ENCODE data around the gene ZNF205.

ZNF205 gene

DNA sequence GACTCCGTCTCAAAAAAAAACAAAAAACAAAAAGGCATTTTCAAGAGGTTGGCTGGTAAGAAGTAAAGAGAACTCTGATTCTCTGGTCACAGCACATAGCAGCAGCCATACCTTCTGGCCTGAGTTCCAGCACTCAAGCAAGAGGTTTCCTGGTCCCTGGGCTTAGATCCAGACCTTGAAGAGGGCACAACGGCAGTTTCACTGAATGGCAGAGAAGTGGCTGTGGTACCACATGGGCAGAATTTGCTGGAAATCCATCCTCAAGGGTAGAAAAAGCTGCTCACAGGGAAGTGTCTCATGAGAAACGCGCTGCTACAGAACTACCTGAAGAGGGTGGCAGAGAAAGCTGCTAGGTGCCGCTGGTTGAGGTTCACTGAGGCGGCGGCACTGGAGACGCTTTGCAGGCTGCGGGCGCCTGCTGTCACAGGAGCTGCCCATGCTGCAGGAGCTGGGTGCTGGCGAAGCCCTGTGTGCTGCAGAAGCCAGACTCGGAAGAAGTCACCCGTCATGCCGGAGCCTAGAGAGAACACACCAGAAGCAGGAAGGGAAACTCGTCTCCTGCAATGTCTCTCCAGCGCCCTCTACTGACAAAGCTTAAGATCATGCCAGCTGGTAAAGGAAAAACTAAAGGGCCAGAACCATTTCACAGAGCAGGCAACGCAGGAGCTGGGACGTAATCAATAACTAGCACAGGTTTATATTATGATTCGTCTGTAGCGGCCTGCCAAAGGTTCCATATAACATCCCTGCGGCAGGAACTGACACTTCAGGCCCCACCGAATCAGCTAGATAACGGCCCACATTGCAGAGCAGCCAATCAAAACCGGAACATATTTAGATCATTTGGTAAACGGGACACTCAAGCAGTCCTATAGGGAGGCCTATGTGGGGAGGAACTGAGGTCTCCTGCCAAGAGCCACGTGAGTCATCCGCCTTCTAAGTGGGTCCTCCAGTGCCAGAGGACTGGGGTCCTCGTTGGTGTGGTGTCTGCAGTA is 17.0 kb downstream of the ZNF205 start:
- peak; percentile 90 for TF ChIP-seq CTCF (IDR thresholded peaks at IDR 0.05)

DNA sequence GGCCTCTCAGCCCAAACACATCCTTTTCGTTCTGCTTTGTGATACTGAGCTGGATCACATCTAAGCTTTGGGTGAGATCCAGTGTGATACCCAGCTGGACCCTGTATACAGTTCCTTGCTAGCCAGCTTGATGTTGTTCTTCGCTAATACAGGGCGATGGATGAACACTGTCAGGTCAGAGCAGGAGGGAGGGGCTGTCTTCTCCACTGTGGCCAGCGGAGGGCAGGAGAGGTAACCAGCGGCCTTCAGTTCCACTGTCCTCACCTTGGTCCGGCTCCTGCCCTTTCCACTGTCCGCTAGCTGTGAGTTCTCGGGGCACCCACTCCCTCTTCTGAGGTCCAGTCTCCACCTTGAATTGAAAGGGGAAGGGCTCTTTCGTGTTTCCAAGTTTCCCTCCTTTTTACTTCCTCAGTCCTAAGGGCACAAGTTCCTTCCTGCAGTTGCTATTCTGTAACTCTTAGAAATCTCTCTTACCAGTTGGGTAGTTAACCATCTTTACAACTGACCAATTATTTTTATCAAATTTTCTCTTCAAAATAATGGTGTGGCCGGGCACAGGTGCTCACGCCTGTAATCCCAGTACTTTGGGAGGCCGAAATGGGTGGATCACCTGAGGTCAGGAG is 19.5 kb downstream of the ZNF205 start:
- TF ChIP-seq CTCF (IDR thresholded peaks at IDR 0.05) = peak; percentile 46

GRCh38 chr16:3133844-3134243 is 21.5 kb downstream of the ZNF205 start:
- TF ChIP-seq CTCF (IDR thresholded peaks at IDR 0.05) = no peak

GRCh38 chr16:3134338-3135125 is 22.1 kb downstream of the ZNF205 start, which contains the start of gene ZNF213:
TSS of gene ZNF213 (plus strand) at chr16:3135029. CDS start at chr16:3137281, 2,252 bp downstream.
- TF ChIP-seq CTCF (IDR thresholded peaks at IDR 0.05) = no peak

- TF ChIP-seq CTCF (IDR thresholded peaks at IDR 0.05) = no peak
These were observed 22.8 kb downstream of the ZNF205 start for GRCh38 chr16:3135126-3135715.

GRCh38 chr16:3137267-3137666 is 24.9 kb downstream of the ZNF205 start:
- TF ChIP-seq CTCF (IDR thresholded peaks at IDR 0.05) = no peak

DNA sequence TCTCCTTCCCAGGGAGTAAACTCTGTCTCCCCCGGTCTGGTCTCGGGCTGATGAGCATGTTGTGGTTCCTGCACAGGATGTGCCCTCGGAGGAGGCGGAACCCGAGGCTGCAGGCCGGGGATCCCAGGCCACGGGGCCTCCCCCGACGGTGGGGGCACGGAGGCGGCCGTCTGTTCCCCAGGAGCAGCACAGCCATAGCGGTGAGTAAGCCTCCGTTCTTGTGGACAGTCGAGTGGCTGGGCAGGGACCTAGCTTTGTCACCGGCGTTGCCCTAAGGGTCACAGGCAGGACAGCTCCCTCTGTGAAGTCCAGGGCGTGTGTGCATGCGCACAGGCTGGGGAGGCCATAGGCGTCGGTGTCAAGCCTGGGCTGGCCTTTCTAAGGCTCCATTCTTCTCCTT is 26.0 kb downstream of the ZNF205 start:
- no peak for TF ChIP-seq CTCF (IDR thresholded peaks at IDR 0.05)

All from LNCAP (cell line).